ENCODE data around the gene KMO. TPM values are rescaled to one million over a fixed set of nuclear protein-coding genes. Genes with fewer than 3 reads are reported as not detected.

Gene KMO
- total RNA-seq, 1 donor from 2014 or later: 0.17 TPM

GRCh38 chr1:241632987-241633386 lies 100.8 kb downstream of the KMO start:
- Histone ChIP-seq H3K27me3 (ENCODE audit: control insufficient read depth, insufficient read depth, low read length) (no peaks in the 10 kb centered on the region), H3K36me3 (ENCODE audit: control insufficient read depth, insufficient read depth, low read length) (no peaks in the 10 kb centered on the region), H3K4me3 (ENCODE audit: low read depth, low read length) (no peak overlapping the region)
- DNase-seq (ENCODE audit: low read depth): no peak
- no peak for TF ChIP-seq CTCF (IDR thresholded peaks at IDR 0.05; ENCODE audit: insufficient read depth, low read length, poor library complexity, severe bottlenecking)

GRCh38 chr1:241635556-241636152 lies 103.5 kb downstream of the KMO start:
- Histone ChIP-seq H3K27me3 (ENCODE audit: control insufficient read depth, insufficient read depth, low read length) (no peaks in the 10 kb centered on the region), H3K36me3 (ENCODE audit: control insufficient read depth, insufficient read depth, low read length) (no peaks in the 10 kb centered on the region), H3K4me3 (ENCODE audit: low read depth, low read length) (no peak overlapping the region)
- DNase-seq (ENCODE audit: low read depth): no peak
- no peak for TF ChIP-seq CTCF (IDR thresholded peaks at IDR 0.05; ENCODE audit: insufficient read depth, low read length, poor library complexity, severe bottlenecking)

GRCh38 chr1:241636291-241636690 lies 104.1 kb downstream of the KMO start:
- no peak for DNase-seq (ENCODE audit: low read depth)
- Histone ChIP-seq H3K36me3 (ENCODE audit: control insufficient read depth, insufficient read depth, low read length) (no peaks in the 10 kb centered on the region), H3K4me3 (ENCODE audit: low read depth, low read length) (no peak overlapping the region), H3K27me3 (ENCODE audit: control insufficient read depth, insufficient read depth, low read length) (no peaks in the 10 kb centered on the region)
- no peak for TF ChIP-seq CTCF (IDR thresholded peaks at IDR 0.05; ENCODE audit: insufficient read depth, low read length, poor library complexity, severe bottlenecking)

- H3K36me3 ChIP-seq (ENCODE audit: control insufficient read depth, insufficient read depth, low read length): no peaks in the 10 kb centered on the region
- no peak for TF ChIP-seq CTCF (IDR thresholded peaks at IDR 0.05; ENCODE audit: insufficient read depth, low read length, poor library complexity, severe bottlenecking)
- H3K27me3 ChIP-seq (ENCODE audit: control insufficient read depth, insufficient read depth, low read length): no peaks in the 10 kb centered on the region
- DNase-seq (ENCODE audit: low read depth): no peak
- no peak overlapping the region for H3K4me3 ChIP-seq (ENCODE audit: low read depth, low read length)
These were observed 104.9 kb downstream of the KMO start for GRCh38 chr1:241637046-241637590.

- no peak for TF ChIP-seq CTCF (IDR thresholded peaks at IDR 0.05; ENCODE audit: insufficient read depth, low read length, poor library complexity, severe bottlenecking)
- peak overlapping the region; percentile 99 for H3K4me3 ChIP-seq (ENCODE audit: low read depth, low read length)
- no peak for DNase-seq (ENCODE audit: low read depth)
These were observed 105.4 kb downstream of the KMO start for GRCh38 chr1:241637604-241638003.

More at GRCh38 chr1:241637604-241638003, 105.4 kb downstream of the KMO start:
- H3K36me3 ChIP-seq (ENCODE audit: control insufficient read depth, insufficient read depth, low read length): no peaks in the 10 kb centered on the region
- H3K27me3 ChIP-seq (ENCODE audit: control insufficient read depth, insufficient read depth, low read length): no peaks in the 10 kb centered on the region

All from kidney epithelial cell (primary cell).